ENCODE results near the gene UHRF1.

GRCh38 chr19:4909897-4910593 lies 744 bp downstream of the UHRF1 start:
- TF ChIP-seq, protein P1, sequence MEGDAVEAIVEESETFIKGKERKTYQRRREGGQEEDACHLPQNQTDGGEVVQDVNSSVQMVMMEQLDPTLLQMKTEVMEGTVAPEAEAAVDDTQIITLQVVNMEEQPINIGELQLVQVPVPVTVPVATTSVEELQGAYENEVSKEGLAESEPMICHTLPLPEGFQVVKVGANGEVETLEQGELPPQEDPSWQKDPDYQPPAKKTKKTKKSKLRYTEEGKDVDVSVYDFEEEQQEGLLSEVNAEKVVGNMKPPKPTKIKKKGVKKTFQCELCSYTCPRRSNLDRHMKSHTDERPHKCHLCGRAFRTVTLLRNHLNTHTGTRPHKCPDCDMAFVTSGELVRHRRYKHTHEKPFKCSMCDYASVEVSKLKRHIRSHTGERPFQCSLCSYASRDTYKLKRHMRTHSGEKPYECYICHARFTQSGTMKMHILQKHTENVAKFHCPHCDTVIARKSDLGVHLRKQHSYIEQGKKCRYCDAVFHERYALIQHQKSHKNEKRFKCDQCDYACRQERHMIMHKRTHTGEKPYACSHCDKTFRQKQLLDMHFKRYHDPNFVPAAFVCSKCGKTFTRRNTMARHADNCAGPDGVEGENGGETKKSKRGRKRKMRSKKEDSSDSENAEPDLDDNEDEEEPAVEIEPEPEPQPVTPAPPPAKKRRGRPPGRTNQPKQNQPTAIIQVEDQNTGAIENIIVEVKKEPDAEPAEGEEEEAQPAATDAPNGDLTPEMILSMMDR (optimal IDR thresholded peaks at IDR 0.05 in 1 of 3, IDR thresholded peaks at IDR 0.05 in 1 of 3, conservative IDR thresholded peaks at IDR 0.05 in 1 of 3; ENCODE audit: extremely low read depth in 1 of 3, insufficient read depth in 2 of 3, low read length in 3 of 3): no peak
- no peak for TF ChIP-seq EZH2 (IDR thresholded peaks at IDR 0.05; ENCODE audit: low read length)

All from keratinocyte (primary cell).